GM12872 (cell line): Measurements from ENCODE around the gene OR6N1.

ENCODE experiments used
- TF ChIP-seq, protein P1 (sequence below): IDR thresholded peaks from 3 replicates; pipeline ENCODE4 v1.5.1; 2011; ENCODE audit warnings: low read depth, mild to moderate bottlenecking, low read length, moderate library complexity; ENCODE audit not compliant: insufficient read depth

Gene OR6N1

DNA sequence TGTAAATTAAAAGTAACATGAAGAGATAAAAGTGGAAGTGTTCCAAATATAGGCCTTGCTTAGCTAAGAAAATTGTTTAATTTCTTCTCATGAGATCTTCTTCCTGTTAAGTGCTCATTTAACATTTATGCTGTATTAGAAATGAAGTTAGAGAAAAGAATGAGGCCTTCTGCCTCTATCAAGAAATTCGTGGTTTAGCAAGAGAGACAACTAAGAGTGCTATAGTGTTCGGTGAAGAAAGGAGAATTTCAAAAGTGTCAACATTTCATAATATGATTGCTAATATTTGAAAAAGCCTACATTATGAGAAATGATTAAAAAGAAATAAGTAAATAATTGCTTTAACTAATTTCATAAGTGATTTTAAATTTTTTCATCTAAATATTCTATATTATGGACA, 40.3 kb upstream of the OR6N1 start:
- TF ChIP-seq, protein P1, sequence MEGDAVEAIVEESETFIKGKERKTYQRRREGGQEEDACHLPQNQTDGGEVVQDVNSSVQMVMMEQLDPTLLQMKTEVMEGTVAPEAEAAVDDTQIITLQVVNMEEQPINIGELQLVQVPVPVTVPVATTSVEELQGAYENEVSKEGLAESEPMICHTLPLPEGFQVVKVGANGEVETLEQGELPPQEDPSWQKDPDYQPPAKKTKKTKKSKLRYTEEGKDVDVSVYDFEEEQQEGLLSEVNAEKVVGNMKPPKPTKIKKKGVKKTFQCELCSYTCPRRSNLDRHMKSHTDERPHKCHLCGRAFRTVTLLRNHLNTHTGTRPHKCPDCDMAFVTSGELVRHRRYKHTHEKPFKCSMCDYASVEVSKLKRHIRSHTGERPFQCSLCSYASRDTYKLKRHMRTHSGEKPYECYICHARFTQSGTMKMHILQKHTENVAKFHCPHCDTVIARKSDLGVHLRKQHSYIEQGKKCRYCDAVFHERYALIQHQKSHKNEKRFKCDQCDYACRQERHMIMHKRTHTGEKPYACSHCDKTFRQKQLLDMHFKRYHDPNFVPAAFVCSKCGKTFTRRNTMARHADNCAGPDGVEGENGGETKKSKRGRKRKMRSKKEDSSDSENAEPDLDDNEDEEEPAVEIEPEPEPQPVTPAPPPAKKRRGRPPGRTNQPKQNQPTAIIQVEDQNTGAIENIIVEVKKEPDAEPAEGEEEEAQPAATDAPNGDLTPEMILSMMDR = no peak

DNA sequence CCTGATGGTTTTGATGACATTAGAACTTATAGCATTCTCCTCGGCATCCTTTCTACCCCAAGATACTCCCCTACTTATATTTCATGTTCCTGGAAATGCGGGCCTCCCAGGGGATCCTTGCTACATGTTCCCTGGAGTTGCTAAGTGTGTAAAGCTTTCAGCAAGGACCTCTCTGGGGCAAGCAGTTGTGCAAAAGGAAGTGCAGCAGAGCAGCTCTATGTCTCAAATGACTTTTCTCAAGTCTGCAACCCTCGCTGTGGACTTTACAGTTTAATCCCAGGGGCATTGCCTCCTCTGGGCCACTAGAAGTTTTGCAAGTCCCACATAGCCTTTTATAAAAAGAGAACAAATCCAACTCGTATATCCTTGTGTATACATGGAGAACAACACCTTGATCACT, 38.3 kb upstream of the OR6N1 start:
- TF ChIP-seq, protein P1 = no peak

DNA sequence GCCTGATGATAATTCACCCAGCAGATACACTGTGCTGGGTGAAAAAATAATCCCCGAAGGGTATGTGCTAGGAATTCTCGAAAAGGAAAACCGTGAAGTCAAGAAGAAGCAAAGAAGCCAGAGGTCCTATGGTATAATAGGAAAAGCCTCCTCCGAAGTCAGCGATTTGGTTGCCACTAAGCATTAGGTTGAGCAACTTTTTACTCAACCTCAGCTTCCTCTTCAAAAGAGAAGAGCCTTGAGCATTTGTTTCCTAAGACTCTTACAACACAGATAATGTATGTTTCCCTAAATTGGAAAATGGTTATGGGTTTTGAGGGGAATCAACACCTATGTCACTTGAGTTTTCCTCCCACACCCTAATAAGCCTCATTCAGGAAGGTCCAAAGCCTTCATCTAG, 37.9 kb upstream of the OR6N1 start:
- TF ChIP-seq, protein P1 = no peak

DNA sequence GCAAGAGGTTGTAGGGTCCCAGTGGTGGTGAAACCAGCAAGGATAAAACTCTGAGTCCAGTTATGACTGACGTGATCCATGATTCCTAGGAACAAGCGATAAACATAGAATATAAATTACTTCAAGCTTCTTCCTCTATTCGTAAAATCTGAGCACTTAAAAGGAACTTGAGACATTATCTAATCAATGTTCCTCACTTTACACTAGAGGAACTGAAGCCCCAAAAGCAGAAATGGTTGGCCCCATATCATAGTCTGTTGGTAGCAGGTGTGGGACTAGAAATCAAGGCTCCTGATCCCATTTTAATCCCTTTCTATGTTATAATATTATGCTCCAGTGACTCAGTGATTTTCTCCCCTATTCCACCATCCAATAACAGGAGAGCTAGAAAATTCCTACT, 37.3 kb upstream of the OR6N1 start:
- TF ChIP-seq, protein P1 = no peak

DNA sequence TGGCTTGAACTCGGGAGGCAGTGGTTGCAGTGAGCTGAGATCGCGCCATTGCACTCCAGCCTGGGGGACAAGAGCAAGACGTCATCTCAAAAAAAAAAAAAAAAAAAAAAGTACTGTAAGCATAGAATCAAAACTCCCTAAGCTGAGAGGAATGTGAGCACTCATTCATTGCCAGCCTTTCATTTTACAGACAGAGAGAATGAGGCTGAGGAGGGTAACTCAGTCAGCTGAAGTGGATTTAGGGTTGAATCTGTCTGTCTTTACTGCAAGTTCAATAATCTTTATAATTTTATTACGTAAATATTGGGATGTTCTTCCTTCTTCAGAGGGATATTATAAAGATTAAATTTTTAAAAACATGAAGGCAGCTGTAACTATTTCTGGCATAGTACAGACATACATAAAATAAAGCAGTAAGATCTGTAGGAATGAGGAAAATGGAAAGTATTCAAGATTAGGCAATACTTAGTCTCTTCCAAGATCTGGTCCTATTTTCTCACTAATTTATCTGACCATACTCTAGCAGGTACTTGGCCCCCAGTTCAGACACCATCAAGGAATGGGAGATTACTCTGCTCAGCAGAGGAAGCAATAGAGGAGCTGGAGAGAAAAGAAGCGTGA, 35.0 kb upstream of the OR6N1 start:
- TF ChIP-seq, protein P1 = no peak

DNA sequence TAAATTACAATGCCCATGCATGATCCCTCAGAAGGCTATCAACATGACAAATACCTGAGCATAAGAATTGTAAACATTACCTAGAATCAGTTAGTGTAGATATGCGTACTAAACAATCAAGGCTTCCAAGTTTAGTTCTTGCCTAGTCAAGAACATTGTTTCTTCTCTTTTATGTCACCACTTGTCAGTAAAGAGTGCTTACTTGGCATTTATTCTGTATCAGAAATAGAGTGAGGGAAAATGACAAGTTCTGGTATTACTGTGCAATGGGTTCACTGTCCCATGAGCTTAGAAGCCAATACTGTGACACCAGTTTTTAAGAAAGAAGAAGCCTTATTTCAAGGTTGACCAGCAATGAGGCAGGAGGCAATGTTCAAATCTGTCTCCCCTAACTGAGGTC, 31.7 kb upstream of the OR6N1 start:
- TF ChIP-seq, protein P1 = no peak

DNA sequence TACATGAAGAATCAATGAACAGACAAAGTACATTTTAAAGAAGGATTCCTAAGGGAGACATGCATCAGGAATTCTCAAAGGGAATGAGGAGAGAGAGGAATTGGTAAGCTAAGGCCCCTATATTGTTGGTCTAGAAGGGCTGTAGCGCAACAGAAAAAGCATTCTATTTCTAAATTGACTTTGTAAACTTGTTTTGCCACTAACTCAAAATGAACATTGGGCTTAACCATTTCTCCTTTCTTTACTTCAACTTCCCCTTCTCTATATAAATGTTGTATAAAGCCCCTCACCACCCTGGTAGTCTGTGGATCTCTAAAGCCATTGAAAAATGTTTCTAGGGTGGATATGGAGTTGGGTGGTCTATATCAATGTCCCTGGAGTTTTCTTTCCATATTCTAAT, 29.4 kb upstream of the OR6N1 start:
- TF ChIP-seq, protein P1 = no peak
